Myocyte (in vitro differentiated cells): ENCODE measurements around the gene SLC46A3. TPM values are rescaled to one million over a fixed set of nuclear protein-coding genes. Genes with fewer than 3 reads are reported as not detected.
A peak's percentile ranks its signal among the peaks of the same experiment; 100 is the strongest.

Source experiments
- DNase-seq: peaks from one replicate; pipeline ENCODE4 v3.0.0-alpha.2; 2012; ENCODE audit warnings: low read depth
- total RNA-seq: library from RNA; depleted of rRNA; stranded (reverse); fragments of >200 nt; gene quantifications from 2 replicates; pipeline ENCODE4 v1.2.3, GENCODE V29; 2014

SLC46A3 gene
- total RNA-seq, 1 donor from 2014 or later: 18.4 TPM

DNA sequence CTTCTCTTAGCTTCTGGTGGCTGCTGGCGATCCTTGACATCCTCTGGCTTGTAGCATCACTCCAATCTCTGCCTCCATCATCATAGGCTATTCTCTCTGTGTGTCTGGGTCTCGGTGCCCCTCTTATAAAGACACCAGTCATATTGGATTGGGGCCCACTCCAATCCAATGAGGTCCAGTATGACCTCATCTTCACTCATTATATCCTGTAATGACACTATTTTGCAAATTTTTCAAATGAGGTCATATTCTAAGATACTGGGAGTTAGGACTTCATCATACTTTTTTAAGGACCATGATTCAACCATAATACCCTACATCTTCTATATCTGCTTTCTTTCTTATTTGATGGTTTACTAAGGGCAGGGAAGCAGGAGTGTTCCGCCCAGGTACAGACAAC, 12.0 kb upstream of the SLC46A3 start:
- no peak for DNase-seq

DNA sequence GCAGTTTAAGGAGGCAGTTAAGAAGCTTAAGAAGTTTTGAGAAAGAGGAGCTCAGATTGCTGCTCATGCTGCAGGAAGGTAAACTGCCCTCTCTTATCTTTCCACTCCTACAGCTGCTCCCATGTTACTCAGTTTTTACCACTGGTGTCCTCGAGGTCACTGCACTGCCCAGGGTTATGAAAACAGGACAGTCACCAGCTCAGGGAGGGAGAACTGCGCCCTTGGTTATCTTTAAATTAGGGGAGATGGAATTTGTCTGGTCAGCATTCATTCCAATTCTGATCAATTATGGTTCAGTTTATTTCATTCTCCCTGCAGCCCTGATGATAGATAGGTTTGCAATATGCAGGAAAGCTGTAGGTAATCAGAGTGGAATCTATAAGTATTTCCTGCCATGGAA, 10.8 kb upstream of the SLC46A3 start:
- DNase-seq: no peak

DNA sequence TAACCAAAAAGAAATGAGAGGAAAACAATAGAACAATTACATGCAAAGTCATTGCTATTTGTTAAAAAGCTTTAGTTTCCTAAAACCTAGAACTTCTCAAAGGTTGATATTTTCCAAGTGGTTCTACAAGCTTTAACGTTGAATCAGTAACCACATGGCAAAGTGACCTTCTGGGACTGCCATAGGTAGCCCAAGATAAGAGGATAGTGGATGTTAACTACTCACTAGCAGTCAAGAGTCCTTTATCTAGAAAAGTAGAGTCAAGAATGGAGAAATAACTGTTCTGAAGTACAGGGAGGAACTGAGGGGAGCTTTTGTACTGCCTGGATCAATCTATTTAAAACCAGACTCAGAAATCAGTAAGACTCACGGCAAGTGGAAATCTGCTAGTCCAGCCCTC, 9.9 kb upstream of the SLC46A3 start:
- DNase-seq: no peak

DNA sequence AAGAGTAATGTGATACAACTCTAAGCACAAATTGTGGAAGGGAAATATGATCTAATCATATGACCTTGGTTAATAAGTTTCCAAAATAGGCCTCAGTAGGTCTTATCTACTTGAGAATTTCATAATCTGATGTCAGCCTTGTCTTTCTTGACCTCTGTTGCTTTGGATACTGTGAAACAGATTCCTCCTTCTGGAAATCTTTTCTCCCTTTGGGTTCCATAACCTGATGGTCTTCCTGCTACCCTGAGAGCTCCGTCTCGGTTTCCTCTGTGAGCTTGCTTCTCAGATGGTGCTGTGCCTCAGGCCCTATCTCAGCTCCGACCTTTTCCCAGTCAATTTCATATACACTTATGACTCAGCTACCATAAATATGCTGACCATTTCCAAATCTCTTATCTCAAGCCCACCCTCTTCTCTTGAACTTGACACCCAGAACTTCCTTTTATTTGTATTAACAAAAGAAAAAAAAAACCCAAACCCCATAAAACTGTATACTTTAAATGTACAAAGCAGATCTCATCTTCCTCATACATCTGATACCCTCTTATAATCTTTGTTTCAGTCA, 6.4 kb upstream of the SLC46A3 start:
- DNase-seq: no peak

DNA sequence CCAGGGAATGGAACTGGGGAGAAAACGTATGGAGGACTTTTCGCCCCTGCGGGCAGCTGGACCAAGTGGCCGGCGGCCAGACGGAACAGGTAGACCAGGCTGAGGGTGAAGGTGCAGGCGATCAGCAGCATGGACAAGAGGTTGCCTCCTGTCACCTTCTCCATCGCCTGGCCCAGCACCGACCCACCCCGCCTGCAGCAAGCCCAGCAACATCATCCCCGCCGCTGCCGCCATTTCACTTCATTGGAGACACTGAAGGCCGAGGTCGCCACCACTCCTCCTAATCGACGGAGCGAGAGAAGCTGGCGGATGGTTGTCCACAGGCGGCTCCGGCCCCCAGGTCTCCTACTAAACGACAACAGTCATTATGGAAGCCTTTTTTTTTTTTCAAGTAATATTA, 5.0 kb upstream of the SLC46A3 start:
- no peak for DNase-seq

DNA sequence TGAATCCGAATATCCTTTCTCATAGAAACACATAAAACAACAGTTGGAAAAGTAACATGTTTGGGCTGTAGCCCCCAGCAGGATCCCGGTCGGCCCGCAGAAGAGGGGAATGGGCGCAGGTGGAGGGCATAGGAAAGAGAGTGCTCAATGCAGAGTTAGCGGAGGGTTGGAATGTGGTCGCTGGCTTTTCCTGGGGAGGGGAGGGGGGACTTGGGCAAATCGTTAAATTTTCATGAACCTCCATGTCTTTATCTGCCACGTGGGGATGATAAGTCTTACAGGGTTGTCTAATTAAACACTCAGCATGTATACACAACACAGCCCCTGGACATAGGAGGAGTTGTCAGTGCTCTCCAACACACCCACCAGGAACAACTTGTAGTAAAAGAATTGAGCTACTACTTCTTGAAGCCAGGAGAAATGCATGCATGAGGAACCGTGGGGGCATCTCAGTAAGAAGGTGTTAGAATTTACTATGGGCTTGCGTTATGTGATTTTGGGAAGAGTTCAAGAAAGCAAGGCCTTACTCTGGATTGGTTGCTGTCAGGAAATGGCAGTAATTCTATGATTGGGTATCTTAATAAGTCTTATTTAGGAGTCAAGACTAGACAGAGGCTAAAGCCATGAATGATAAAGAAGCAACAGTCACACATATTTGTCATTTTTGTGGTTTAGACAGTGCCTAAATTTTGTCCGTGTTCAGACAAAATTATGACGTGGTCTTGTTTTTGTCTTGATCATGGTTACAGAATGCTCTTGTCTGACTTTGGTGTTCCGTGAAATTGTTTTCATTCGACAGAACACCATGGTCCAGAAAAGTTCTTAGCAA, 671 bp upstream of the SLC46A3 start:
- DNase-seq: peak; percentile 63

DNA sequence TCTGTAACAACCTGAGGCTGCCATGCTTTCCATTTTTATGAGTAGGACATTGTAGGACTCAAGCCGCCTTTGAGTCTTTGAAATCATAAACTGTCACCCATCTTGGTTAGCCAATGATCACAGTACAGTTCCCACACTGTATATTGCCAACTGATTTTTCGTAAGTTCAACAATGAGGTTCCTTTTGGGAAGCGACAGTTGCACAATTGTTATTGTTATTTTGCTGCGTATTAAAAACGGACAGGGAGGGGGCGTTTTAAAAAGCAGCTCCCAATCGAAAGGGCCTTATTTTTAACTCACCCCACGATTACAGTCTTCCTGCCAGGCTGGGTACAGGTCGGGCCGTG, 601 bp downstream of the SLC46A3 start:
- no peak for DNase-seq

DNA sequence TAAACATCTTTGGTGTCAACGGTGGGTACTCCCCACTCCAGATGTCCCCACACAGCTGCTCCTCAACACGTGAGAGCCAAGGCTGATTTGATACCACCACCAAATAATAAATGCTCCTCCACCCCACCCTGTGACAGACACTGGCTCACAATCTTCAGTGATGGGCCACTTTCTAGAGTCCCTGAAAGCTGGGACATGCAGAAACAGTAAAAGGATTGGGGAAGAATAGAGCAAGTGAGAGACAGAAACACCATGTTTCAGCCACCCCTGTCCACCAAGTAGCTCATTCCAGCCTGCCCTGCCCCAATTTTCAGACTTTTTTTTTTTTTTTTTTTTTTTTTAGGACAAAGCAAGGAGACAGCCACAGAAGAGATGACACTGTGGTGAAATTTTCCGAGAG, 1.6 kb downstream of the SLC46A3 start:
- no peak for DNase-seq

DNA sequence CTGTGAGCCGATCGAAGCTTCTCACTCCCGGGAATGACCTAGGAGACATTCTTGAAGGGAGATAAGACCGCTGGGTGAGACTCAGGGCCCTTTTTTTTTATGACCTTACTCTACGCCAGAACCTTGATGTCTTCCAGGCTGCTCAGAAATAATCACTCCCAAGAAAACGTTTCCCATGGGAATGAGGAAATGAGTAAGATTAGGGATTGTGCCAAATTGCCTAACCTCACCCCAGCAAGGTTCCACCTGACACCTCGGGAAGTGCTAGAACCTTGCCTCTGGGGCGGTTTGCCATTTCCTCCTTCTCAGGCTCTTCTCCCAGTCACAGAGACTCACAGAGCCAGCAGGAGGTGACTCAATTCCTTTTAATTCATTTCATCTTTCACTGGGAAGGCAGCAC, 2.3 kb downstream of the SLC46A3 start:
- DNase-seq: no peak

DNA sequence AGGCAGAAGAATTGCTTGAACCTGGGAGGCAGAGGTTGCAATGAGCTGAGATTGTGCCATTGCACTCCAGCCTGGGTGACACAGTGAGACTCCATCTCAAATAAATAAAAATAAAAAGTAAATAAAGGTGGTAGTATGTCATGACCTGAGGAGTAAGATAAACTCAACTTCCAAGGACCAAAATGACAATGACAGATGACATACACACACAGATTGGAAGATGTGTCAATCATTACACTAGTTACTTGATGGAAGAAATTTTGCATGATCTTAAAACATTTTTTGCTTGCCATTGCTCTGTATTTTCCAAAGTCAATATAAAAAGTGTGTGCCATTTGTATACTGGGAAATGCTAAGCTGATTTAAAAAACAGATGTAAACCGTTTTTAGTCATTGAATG, 4.1 kb downstream of the SLC46A3 start:
- no peak for DNase-seq

DNA sequence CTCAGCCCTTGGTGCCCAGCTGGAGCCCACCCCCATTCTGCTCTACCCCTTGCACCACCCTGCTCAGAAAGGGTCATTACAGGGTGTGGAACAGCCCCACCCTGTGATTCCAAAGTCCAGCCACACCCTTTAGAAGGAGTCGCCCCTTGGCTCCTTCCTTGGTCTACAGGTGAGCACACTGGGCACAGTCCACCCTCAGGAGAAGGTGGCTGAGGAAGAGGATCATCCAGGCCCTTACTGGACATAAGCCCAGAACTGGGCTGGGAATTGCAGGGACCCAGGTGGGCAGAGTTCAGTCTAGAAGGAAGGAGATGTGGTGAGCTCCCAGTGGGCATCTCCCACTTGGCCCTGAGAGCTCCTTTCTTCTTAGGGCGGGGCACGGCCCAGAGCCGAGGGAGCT, 8.6 kb downstream of the SLC46A3 start:
- DNase-seq: no peak

DNA sequence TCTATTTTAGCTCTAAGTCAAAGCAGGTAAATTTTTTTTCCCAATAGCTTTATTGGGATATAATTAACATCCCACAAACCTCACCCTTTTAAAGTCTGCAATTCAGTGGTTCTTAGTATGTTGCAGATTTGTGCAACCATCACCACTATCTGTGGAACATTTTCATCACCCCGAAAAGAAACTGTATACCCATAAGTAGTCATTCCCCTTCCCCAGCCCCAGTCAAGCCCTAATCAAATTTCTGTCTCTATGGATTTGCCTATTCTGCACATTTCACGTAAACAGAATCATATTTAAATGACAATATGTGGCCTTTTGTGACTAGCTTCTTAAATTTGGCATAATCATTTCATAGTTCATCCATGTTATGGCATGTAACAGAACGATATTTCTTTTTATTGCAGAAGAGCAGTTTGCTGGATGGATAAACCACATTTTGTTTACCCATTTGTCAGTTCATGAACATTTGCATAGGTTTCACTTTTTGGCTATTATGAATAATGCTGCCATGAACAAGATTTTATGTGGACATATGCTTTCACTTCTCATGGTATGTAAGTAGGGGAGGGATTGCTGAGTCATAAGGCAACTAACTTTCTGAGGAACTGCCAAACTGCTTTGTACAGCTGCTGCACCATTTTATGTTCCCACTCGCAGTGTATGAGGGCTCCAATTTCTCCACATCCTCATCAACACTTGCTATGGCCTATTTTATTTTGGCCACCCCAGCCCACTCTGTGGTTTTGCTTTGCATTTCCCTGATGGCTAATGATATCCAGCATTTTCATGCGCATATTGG, 10.9 kb downstream of the SLC46A3 start:
- DNase-seq: peak; percentile 77

DNA sequence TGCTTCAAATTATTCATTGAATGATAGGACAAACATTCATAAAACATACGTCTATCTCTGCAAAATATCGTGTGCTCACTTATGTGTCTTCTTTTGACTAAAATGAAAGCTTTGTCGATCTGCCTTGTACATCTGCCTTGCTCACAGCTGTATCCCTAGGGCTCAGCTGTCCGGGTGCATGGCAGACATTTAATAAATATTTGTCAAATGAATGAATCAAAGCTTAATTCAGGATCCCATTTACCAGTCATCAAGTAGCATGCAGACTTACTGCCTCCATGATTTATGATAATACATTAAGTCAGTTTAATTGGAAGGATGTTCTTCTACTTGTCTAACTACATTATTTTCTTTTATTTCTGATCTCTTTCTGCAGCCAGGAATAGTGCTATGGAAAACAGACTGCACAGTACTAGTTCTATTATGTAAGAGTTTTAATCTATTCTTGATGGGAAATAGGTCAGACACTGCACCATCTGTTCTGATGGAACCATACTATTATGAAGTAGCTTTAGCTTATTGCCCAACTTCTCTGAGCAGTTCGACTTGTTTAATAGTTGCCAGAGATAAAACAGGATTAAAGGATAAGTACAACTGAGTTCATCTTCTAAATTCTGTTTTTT, 13.2 kb downstream of the SLC46A3 start:
- DNase-seq: no peak

DNA sequence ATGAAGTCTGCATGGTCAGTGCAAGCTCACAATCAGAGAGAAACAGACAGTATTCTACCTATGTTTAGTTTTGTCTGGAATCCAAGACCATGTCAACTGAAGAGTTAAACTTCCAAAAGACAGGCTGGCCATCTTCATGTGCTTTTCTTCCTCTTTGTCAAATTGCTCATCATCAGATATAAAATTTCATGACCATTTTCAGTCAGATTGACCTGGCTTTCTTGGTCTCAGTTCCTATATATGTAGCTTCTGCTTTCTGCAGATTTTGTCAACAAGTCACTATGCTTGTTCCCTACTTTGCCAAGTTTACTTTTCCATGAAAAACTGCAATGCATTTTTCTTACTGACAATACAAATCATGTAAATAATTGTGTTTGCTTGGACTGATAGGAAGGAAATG, 13.9 kb downstream of the SLC46A3 start:
- no peak for DNase-seq

DNA sequence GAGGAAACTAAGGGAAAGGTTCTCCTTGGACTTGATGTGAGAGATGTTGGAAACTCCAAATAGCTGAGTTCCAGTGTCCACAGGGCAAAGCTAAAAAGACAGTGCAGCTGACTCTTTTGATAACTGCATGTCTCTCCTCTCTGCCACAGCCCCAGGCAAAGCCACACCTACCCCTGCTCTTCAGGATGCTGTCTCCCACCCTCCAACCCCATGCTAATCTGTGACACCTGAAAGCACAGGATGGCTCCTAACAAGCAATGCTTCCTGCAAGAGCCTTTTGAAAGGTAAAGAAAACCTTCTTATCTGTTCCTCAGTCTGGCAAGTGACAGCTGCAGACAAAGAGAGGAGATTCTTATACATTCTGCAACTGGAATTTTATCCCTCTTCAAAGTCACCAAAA, 14.5 kb downstream of the SLC46A3 start:
- DNase-seq: no peak

DNA sequence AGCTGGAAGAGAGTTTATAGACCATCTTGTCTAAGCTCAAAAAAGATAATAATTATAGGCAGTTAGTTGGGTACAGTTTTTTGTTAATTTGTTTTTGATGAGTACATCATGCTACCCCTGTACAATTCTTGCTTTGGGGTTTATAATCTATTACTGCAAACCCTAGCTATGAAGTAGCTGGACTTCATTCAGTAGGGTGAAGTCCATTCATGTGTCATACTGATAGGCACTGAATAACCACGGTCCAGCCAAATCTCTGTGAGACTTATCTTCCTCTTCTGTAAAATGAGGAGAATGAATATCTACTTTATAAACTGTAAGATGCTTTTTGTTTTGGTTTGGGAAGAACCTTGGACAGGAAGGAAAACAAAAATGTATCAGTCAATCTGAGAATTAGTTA, 19.5 kb downstream of the SLC46A3 start:
- DNase-seq: no peak

DNA sequence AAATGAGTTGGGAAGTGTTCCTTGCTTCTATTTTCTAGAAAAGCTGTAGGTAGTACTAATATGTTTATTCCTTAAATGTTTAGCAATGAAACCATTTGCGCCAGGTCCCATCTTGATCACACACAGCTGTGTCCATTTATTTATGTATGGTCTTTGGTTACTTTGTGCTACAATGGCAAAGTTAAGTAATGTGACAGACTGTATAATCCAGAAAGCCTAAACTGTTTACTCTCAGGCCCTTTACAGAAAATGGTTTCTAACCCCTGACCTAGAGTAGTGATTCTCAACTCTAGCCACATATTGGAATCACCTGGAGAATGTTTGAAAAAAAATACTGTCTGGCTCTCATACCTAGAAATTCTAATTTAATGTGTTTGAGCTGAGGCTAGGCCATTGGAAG, 21.3 kb downstream of the SLC46A3 start:
- no peak for DNase-seq

DNA sequence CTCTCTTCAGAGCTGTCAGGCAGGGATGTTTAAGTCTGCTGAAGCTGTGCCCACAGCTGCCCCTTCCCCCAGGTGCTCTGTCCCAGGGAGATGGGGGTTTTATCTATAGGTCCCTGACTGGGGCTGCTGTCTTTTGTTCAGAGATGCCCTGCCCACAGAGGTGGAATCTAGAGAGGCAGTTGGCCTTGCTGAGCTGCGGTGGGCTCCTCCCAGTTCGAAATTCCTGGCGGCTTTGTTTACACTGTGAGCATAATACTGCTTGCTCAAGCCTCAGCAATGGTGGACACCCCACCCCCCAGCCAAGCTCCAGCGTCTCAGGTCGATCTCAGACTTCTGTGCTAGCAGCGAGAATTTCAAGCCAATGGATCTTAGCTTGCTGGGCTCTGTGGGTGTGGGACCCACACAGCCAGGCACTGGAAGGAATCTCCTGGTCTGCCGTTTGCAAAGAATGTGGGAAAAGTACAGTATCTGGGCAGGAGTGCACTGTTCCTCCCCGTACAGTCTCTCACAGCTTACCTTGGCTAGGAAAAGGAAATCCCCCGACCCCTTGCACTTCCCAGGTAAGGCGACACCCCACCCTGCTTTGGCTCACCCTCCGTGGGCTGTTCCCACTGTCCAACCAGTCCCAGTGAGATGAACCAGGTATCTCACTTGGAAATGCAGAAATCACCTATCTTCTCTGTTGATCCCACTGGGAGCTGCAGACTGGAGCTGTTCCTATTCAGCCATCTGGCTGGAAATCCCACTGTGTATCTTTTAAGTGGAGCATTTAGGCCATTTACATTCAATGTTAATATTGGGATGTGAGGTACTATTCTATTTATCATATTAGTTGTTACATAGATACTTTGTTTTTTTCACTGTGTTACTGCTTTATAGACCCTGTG, 24.9 kb downstream of the SLC46A3 start:
- DNase-seq: peak; percentile 76

DNA sequence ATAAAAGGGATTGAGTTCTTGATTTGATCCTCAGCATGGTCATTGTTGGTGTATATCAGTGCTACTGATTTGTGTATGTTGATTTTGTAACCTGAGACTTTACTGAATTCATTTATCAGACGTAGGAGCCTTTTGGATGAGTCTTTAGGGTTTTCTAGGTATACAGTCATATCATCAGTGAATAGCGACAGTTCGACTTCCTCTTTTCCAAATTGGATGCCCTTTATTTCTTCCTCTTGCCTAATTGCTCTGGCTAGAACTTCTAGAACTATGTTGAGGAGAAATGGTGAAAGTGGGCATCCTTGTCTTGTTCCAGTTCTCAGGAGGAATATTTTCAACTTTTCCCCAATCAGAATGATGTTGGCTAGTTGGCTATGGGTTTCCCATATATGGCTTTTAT, 32.9 kb downstream of the SLC46A3 start:
- DNase-seq: no peak

DNA sequence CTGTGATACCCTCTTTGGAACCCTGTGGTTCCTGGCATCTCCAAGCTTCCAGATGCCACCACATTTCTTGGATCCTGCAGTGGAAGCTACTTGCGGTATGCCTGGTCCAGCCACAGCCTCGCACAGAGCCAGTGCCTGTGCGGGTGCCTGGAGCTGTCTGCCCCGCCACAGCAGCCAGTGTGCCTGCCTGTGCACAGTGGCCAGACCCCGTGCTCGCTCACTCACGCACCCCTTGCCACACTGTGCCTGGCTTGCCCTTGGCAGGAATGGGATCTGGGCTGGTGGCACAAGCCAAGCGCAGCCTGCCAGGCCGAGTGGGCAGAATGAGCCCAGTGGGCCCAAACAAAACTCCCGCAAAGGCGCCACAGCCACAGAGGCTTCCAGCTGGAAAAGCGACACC, 33.7 kb downstream of the SLC46A3 start:
- no peak for DNase-seq

DNA sequence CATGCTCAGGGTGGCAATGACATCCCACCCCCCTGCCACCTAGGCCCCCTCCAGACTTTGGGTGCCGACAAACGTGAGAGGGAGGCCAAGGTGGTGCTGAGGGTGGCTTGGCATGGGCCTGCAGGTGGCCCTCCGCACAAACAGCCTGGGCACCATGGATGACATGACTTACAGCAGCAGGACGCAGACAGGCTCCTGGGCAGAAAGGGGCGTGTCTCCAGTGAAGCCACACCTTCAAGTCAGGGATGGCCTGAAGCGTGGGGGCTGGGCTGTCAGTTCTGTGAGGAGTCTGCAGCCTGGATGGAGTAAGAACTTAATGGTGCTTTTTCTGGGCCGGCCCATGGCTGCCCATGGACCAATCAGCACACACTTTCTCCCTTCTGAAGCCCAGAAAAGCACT, 34.5 kb downstream of the SLC46A3 start:
- DNase-seq: no peak
